ENCODE measurements around the gene JMJD8. TPM values are rescaled to one million over a fixed set of nuclear protein-coding genes. Genes with fewer than 3 reads are reported as not detected.

JMJD8 gene
- total RNA-seq, 1 donor = 48.5 TPM

- Histone ChIP-seq H3K27me3 (ENCODE audit: insufficient read depth, low read length) (no peaks in the 10 kb centered on the region), H3K27ac (ENCODE audit: low read depth, low read length) (no peak overlapping the region), H3K36me3 (ENCODE audit: insufficient read depth, low read length) (no peaks in the 10 kb centered on the region), H3K79me2 (ENCODE audit: insufficient read depth, low read length) (peaks cover 14% of the 10 kb centered on the region), H3K9me3 (ENCODE audit: low read depth, low read length) (no peaks in the 10 kb centered on the region), H2AFZ (ENCODE audit: low read length) (no peak overlapping the region), H3K4me3 (ENCODE audit: insufficient read depth, low read length) (no peak overlapping the region), H3K4me2 (ENCODE audit: insufficient read depth, low read length) (no peak overlapping the region), H3K4me1 (ENCODE audit: insufficient read depth, low read length) (peaks cover 13% of the 10 kb centered on the region), H4K20me1 (ENCODE audit: insufficient read depth, low read length) (peaks cover 4% of the 10 kb centered on the region)
- no peak for DNase-seq (ENCODE audit: insufficient read length, low spot score, missing footprints)
- TF ChIP-seq, protein P1, sequence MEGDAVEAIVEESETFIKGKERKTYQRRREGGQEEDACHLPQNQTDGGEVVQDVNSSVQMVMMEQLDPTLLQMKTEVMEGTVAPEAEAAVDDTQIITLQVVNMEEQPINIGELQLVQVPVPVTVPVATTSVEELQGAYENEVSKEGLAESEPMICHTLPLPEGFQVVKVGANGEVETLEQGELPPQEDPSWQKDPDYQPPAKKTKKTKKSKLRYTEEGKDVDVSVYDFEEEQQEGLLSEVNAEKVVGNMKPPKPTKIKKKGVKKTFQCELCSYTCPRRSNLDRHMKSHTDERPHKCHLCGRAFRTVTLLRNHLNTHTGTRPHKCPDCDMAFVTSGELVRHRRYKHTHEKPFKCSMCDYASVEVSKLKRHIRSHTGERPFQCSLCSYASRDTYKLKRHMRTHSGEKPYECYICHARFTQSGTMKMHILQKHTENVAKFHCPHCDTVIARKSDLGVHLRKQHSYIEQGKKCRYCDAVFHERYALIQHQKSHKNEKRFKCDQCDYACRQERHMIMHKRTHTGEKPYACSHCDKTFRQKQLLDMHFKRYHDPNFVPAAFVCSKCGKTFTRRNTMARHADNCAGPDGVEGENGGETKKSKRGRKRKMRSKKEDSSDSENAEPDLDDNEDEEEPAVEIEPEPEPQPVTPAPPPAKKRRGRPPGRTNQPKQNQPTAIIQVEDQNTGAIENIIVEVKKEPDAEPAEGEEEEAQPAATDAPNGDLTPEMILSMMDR (IDR thresholded peaks at IDR 0.05; ENCODE audit: extremely low read depth, low read depth, low read length) = no peak
Measured at GRCh38 chr16:631808-632358, 52.3 kb downstream of the JMJD8 start.

Other genes starting within 250 kb of the JMJD8 start
- 25.3 and 27.1 TPM in 2 replicates for gene CAPN15, start 156.6 kb downstream of the JMJD8 start, total RNA-seq
- gene PRR35, start 123.9 kb downstream of the JMJD8 start, total RNA-seq = under 0.01 TPM in 1 of 2 replicates, not detected in the other
- 1.2 and 2.2 TPM in 2 replicates for gene NHLRC4, start 117.3 kb downstream of the JMJD8 start, total RNA-seq
- 25.6 and 29.0 TPM in 2 replicates for gene PIGQ, start 114.4 kb downstream of the JMJD8 start, total RNA-seq
- 11.2 and 13.3 TPM in 2 replicates for gene RAB40C, start 94.3 kb downstream of the JMJD8 start, total RNA-seq
- gene WFIKKN1, start 53.3 kb downstream of the JMJD8 start, total RNA-seq = under 0.01 and 0.36 TPM in 2 replicates
- gene METTL26, start 48.0 kb downstream of the JMJD8 start, total RNA-seq = 72.8 and 76.0 TPM in 2 replicates
- gene MCRIP2, start 42.5 kb downstream of the JMJD8 start, total RNA-seq = 20.0 and 20.3 TPM in 2 replicates
- gene WDR90, start 35.0 kb downstream of the JMJD8 start, total RNA-seq = 10.3 and 19.2 TPM in 2 replicates
- gene RHOT2, start 16.2 kb downstream of the JMJD8 start, total RNA-seq = 35.9 and 42.0 TPM in 2 replicates
- 0.88 and 1.1 TPM in 2 replicates for gene RHBDL1, start 8.7 kb downstream of the JMJD8 start, total RNA-seq
- 88.1 and 102 TPM in 2 replicates for gene STUB1, start 3.9 kb downstream of the JMJD8 start, total RNA-seq
- gene WDR24, start 6.1 kb upstream of the JMJD8 start, total RNA-seq = 8.0 and 8.7 TPM in 2 replicates
- not detected in 2 replicates for gene FBXL16, start 21.5 kb upstream of the JMJD8 start, total RNA-seq
- 30.9 and 33.3 TPM in 2 replicates for gene METRN, start 30.8 kb upstream of the JMJD8 start, total RNA-seq
- 20.9 and 21.7 TPM in 2 replicates for gene ANTKMT, start 36.8 kb upstream of the JMJD8 start, total RNA-seq
- gene CCDC78, start 42.1 kb upstream of the JMJD8 start, total RNA-seq = 2.1 and 2.2 TPM in 2 replicates
- 12.7 and 16.3 TPM in 2 replicates for gene HAGHL, start 42.8 kb upstream of the JMJD8 start, total RNA-seq
- 32.2 and 35.1 TPM in 2 replicates for gene CIAO3, start 56.7 kb upstream of the JMJD8 start, total RNA-seq
- under 0.01 and 1.2 TPM in 2 replicates for gene MSLN, start 76.4 kb upstream of the JMJD8 start, total RNA-seq
- gene RPUSD1, start 104.0 kb upstream of the JMJD8 start, total RNA-seq = 23.3 and 28.2 TPM in 2 replicates
- 3.3 and 3.8 TPM in 2 replicates for gene CHTF18, start 104.3 kb upstream of the JMJD8 start, total RNA-seq
- not detected in 2 replicates for gene GNG13, start 116.4 kb upstream of the JMJD8 start, total RNA-seq